Hepatocyte (in vitro differentiated cells): Measurements from ENCODE around the gene TTC7B.

Source experiments
- CTCF ChIP-seq: fragments of 200-600 bp; sonication (generic); IDR thresholded peaks from 2 replicates; pipeline ENCODE4 v1.5.1; 2016; ENCODE audit warnings: antibody characterized with exemption, mild to moderate bottlenecking; ENCODE audit not compliant: poor library complexity
- EZH2 ChIP-seq: fragments of 200-600 bp; sonication (generic); IDR thresholded peaks from 2 replicates; pipeline ENCODE4 v1.6.1; 2016; ENCODE audit warnings: antibody characterized with exemption, mild to moderate bottlenecking, borderline replicate concordance
- EZH2phosphoT487 ChIP-seq: fragments of 200-600 bp; sonication (generic); IDR thresholded peaks from one replicate; pipeline ENCODE4 v1.6.1; 2018; ENCODE audit warnings: antibody characterized with exemption, mild to moderate bottlenecking, low read depth, moderate library complexity; ENCODE audit not compliant: unreplicated experiment, severe bottlenecking

GRCh38 chr14:90811641-90812040 lies 4.6 kb downstream of the TTC7B start:
- TF ChIP-seq CTCF (no peak), EZH2 (no peak), EZH2phosphoT487 (no peak)
